HG02938 (cell line): ENCODE results near the gene ABLIM2.
"Not testable (repeated sequence)": the region's sequence is repeated elsewhere in the genome, so short reads cannot be mapped to it uniquely, and the experiment has no call there.

Source experiments
- ATAC-seq: cut with Tn5 transposase; IDR thresholded peaks from one replicate; pipeline ENCODE4 v1.9.1; 2021; ENCODE audit warnings: mild to moderate bottlenecking, moderate library complexity; ENCODE audit not compliant: unreplicated experiment

ABLIM2 gene

GRCh38 chr4:7918981-7919380 lies 239.6 kb downstream of the ABLIM2 start:
- ATAC-seq = no peak

- not testable (repeated sequence) for ATAC-seq
Observed at GRCh38 chr4:7918187-7918586, 240.4 kb downstream of the ABLIM2 start.

- no peak for ATAC-seq
Observed at GRCh38 chr4:7917669-7918068, 240.9 kb downstream of the ABLIM2 start.

- ATAC-seq = no peak
Observed at GRCh38 chr4:7915875-7916242, 242.8 kb downstream of the ABLIM2 start.
